ENCODE data around the gene CACNA2D1. TPM values are rescaled to one million over a fixed set of nuclear protein-coding genes. Genes with fewer than 3 reads are reported as not detected.
"Not testable (repeated sequence)": the region's sequence is repeated elsewhere in the genome, so short reads cannot be mapped to it uniquely, and the experiment has no call there.

CACNA2D1 gene
- total RNA-seq, 1 experiment from 2014 or later, result not detected

- Histone ChIP-seq H3K79me2 (ENCODE audit: low read length) (no peaks in the 10 kb centered on the region), H3K9me3 (ENCODE audit: low read length) (peaks cover 22% of the 10 kb centered on the region)
- no peak for DNase-seq
These were observed 47.2 kb downstream of the CACNA2D1 start for GRCh38 chr7:82396343-82396742.

DNA sequence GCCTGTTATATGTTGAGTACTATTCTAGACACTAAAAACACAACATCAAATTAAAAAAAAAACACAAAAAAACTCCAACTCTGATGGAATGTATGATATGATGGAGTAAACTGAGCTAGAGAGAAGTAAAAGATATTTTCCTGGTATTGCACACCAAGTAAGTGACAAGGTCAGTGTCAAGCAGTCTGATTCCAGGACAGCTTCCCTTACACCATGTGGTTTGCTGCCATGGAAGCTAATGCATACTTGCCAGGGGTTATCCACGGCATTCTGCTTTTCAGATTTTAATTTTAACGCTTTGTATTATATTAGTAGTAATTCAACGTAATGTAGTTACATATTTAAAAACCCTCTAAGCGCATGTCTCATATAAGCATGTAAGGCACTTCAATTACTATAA, 48.4 kb downstream of the CACNA2D1 start:
- no peak overlapping the region for H3K4me2 ChIP-seq (ENCODE audit: low read depth, low read length, poor library complexity, severe bottlenecking)
- no peak overlapping the region for H3K9ac ChIP-seq (ENCODE audit: low read length)
- no peaks in the 10 kb centered on the region for H3K79me2 ChIP-seq (ENCODE audit: low read length)
- no peaks in the 10 kb centered on the region for H3K9me2 ChIP-seq (replicated peaks; ENCODE audit: insufficient read depth, low read length)
- H3K27ac ChIP-seq (ENCODE audit: low read length), result no peak overlapping the region
- H3K4me1 ChIP-seq (ENCODE audit: low read length), result no peaks in the 10 kb centered on the region
- H3K27me3 ChIP-seq (ENCODE audit: low read length), result no peaks in the 10 kb centered on the region
- H3K4me3 ChIP-seq (ENCODE audit: low read length), result no peak overlapping the region
- H4K20me1 ChIP-seq (ENCODE audit: insufficient read depth, low read depth, low read length), result no peaks in the 10 kb centered on the region
- DNase-seq, result no peak
- no peak overlapping the region for H2AFZ ChIP-seq (ENCODE audit: low read length)
- H3K9me3 ChIP-seq (ENCODE audit: low read length), result peaks cover 25% of the 10 kb centered on the region
- no peaks in the 10 kb centered on the region for H3K36me3 ChIP-seq (ENCODE audit: insufficient read depth, low read length)

More at GRCh38 chr7:82396343-82396742, 47.2 kb downstream of the CACNA2D1 start:
- Histone ChIP-seq H3K27ac (ENCODE audit: low read length) (no peak overlapping the region), H3K4me1 (ENCODE audit: low read length) (no peaks in the 10 kb centered on the region), H3K9me2 (replicated peaks; ENCODE audit: insufficient read depth, low read length) (no peaks in the 10 kb centered on the region), H4K20me1 (ENCODE audit: insufficient read depth, low read depth, low read length) (no peaks in the 10 kb centered on the region), H3K36me3 (ENCODE audit: insufficient read depth, low read length) (no peaks in the 10 kb centered on the region), H3K4me2 (ENCODE audit: low read depth, low read length, poor library complexity, severe bottlenecking) (no peak overlapping the region), H3K9ac (ENCODE audit: low read length) (no peak overlapping the region), H3K27me3 (ENCODE audit: low read length) (no peaks in the 10 kb centered on the region), H2AFZ (ENCODE audit: low read length) (no peak overlapping the region), H3K4me3 (ENCODE audit: low read length) (no peak overlapping the region)

DNA sequence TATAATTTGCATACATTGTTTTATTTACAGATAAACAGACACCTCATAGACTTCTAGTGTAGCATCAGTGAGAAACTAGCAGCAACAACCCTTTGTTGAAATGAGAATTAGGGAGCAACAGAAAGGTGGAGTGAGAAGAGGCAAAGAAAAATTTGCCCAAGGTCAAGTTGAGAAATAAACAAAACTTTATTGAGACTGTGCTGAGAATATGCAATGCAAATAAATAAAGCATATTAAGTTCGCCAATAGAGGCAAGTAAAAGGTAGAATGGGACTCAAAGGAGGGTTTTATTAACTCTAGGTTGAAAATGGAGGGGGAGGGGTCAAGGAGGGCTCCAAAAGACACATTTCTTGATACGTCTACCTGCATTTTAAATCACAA, 49.7 kb downstream of the CACNA2D1 start:
- H2AFZ ChIP-seq (ENCODE audit: low read length), result no peak overlapping the region
- no peaks in the 10 kb centered on the region for H3K9me2 ChIP-seq (replicated peaks; ENCODE audit: insufficient read depth, low read length)
- no peak overlapping the region for H3K4me2 ChIP-seq (ENCODE audit: low read depth, low read length, poor library complexity, severe bottlenecking)
- DNase-seq, result no peak
- H3K9me3 ChIP-seq (ENCODE audit: low read length), result peaks cover 34% of the 10 kb centered on the region
- no peaks in the 10 kb centered on the region for H4K20me1 ChIP-seq (ENCODE audit: insufficient read depth, low read depth, low read length)
- no peaks in the 10 kb centered on the region for H3K27me3 ChIP-seq (ENCODE audit: low read length)
- H3K9ac ChIP-seq (ENCODE audit: low read length), result no peak overlapping the region
- no peak overlapping the region for H3K4me3 ChIP-seq (ENCODE audit: low read length)
- H3K4me1 ChIP-seq (ENCODE audit: low read length), result no peaks in the 10 kb centered on the region
- no peaks in the 10 kb centered on the region for H3K79me2 ChIP-seq (ENCODE audit: low read length)
- H3K27ac ChIP-seq (ENCODE audit: low read length), result no peak overlapping the region
- H3K36me3 ChIP-seq (ENCODE audit: insufficient read depth, low read length), result no peaks in the 10 kb centered on the region

DNA sequence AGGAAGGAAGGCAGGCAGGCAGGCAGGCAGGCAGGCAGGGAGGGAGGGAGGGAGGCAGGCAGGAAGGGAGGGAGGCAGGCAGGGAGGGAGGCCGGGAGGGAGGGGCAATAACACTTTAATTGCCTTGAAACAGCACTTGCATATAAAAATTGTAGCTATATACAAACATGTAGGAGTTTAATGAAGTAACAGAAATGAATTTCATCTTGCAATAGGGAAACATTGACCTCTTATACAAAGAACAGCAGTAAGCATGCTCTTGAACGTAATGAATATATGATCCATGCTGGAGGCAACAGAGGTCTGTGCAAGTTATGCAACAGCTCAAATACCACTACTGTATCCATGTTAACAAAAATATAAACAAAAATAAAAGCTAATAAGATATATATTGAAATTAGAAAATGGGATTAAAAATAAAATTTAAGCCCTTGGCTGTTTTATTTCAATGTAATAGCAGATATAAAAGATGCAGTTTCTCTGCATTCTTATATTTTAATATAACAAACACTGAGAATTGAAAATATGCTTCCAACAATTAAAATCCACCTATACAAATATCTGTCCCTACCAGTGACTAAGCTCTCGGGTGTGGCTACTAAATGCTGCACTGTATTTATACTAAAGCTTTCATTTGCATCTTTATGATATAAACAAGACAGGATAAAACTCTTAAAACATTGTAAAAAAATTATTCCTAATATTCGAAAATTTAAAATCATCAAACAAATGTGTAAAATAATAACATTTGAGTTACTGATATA, 50.3 kb downstream of the CACNA2D1 start:
- Histone ChIP-seq H4K20me1 (ENCODE audit: insufficient read depth, low read depth, low read length) (no peaks in the 10 kb centered on the region), H3K9me3 (ENCODE audit: low read length) (peaks cover 37% of the 10 kb centered on the region), H3K27ac (ENCODE audit: low read length) (no peak overlapping the region), H3K9ac (ENCODE audit: low read length) (no peak overlapping the region), H3K4me2 (ENCODE audit: low read depth, low read length, poor library complexity, severe bottlenecking) (no peak overlapping the region), H2AFZ (ENCODE audit: low read length) (no peak overlapping the region), H3K79me2 (ENCODE audit: low read length) (no peaks in the 10 kb centered on the region), H3K27me3 (ENCODE audit: low read length) (no peaks in the 10 kb centered on the region), H3K36me3 (ENCODE audit: insufficient read depth, low read length) (no peaks in the 10 kb centered on the region), H3K4me1 (ENCODE audit: low read length) (no peaks in the 10 kb centered on the region), H3K9me2 (replicated peaks; ENCODE audit: insufficient read depth, low read length) (no peaks in the 10 kb centered on the region), H3K4me3 (ENCODE audit: low read length) (no peak overlapping the region)
- no peak for DNase-seq

DNA sequence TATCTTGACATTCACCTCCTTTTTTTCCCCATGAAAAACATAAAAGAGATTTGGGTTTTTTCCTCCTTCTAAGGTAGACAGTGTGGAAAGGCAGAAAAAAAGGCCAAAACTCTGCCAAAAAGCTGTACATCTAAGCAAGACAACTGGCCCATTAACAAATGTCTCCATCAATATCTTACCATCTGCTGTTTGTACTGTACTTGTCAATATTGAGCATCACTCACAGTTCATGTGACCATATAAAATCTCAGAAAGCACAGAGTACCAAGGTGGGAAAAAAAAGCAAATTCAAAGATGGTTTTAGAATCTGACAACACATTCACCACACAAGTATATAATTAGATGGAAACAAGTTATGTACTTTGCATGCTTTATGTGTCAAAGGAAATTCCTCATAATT, 52.6 kb downstream of the CACNA2D1 start:
- DNase-seq, result no peak
- H4K20me1 ChIP-seq (ENCODE audit: insufficient read depth, low read depth, low read length), result no peaks in the 10 kb centered on the region
- no peaks in the 10 kb centered on the region for H3K27me3 ChIP-seq (ENCODE audit: low read length)
- H3K4me2 ChIP-seq (ENCODE audit: low read depth, low read length, poor library complexity, severe bottlenecking), result no peak overlapping the region
- H3K4me3 ChIP-seq (ENCODE audit: low read length), result no peak overlapping the region
- no peak overlapping the region for H3K9ac ChIP-seq (ENCODE audit: low read length)
- H3K9me3 ChIP-seq (ENCODE audit: low read length), result peaks cover 45% of the 10 kb centered on the region
- no peaks in the 10 kb centered on the region for H3K36me3 ChIP-seq (ENCODE audit: insufficient read depth, low read length)
- H2AFZ ChIP-seq (ENCODE audit: low read length), result no peak overlapping the region
- no peaks in the 10 kb centered on the region for H3K9me2 ChIP-seq (replicated peaks; ENCODE audit: insufficient read depth, low read length)
- H3K4me1 ChIP-seq (ENCODE audit: low read length), result no peaks in the 10 kb centered on the region
- no peak overlapping the region for H3K27ac ChIP-seq (ENCODE audit: low read length)
- no peaks in the 10 kb centered on the region for H3K79me2 ChIP-seq (ENCODE audit: low read length)

- Histone ChIP-seq H4K20me1 (ENCODE audit: insufficient read depth, low read depth, low read length) (no peaks in the 10 kb centered on the region), H3K27me3 (ENCODE audit: low read length) (no peaks in the 10 kb centered on the region), H3K9me2 (replicated peaks; ENCODE audit: insufficient read depth, low read length) (no peaks in the 10 kb centered on the region), H3K9ac (ENCODE audit: low read length) (no peak overlapping the region), H3K27ac (ENCODE audit: low read length) (no peak overlapping the region), H3K4me2 (ENCODE audit: low read depth, low read length, poor library complexity, severe bottlenecking) (no peak overlapping the region), H3K9me3 (ENCODE audit: low read length) (peaks cover 43% of the 10 kb centered on the region), H2AFZ (ENCODE audit: low read length) (no peak overlapping the region), H3K36me3 (ENCODE audit: insufficient read depth, low read length) (no peaks in the 10 kb centered on the region), H3K4me3 (ENCODE audit: low read length) (no peak overlapping the region), H3K79me2 (ENCODE audit: low read length) (no peaks in the 10 kb centered on the region), H3K4me1 (ENCODE audit: low read length) (no peaks in the 10 kb centered on the region)
- DNase-seq, result no peak
These were observed 53.7 kb downstream of the CACNA2D1 start for GRCh38 chr7:82389876-82390275.

DNA sequence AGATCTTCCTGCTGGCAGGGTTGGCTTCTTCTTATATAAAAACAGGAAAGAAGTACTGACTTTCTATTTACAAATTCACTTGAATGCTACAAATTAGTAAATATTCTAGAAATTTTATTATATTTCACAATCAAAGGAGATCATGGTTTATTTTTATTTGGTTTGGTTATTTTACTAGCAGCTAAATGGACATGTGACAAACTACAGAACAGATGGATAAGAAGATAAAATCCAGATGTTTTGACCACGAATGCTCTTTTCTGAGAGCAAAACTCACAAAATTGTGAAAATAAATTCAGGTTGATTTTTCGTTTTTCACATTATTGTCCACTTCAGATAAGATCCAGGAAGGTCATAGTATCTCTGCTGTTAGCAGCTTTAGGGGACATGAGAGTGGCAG, 55.4 kb downstream of the CACNA2D1 start:
- H2AFZ ChIP-seq (ENCODE audit: low read length), result no peak overlapping the region
- H4K20me1 ChIP-seq (ENCODE audit: insufficient read depth, low read depth, low read length), result no peaks in the 10 kb centered on the region
- H3K27me3 ChIP-seq (ENCODE audit: low read length), result no peaks in the 10 kb centered on the region
- H3K4me3 ChIP-seq (ENCODE audit: low read length), result no peak overlapping the region
- no peaks in the 10 kb centered on the region for H3K4me1 ChIP-seq (ENCODE audit: low read length)
- DNase-seq, result no peak
- H3K79me2 ChIP-seq (ENCODE audit: low read length), result no peaks in the 10 kb centered on the region
- H3K9me3 ChIP-seq (ENCODE audit: low read length), result peaks cover 38% of the 10 kb centered on the region
- H3K36me3 ChIP-seq (ENCODE audit: insufficient read depth, low read length), result no peaks in the 10 kb centered on the region
- no peak overlapping the region for H3K9ac ChIP-seq (ENCODE audit: low read length)
- no peak overlapping the region for H3K4me2 ChIP-seq (ENCODE audit: low read depth, low read length, poor library complexity, severe bottlenecking)
- no peak overlapping the region for H3K27ac ChIP-seq (ENCODE audit: low read length)
- no peaks in the 10 kb centered on the region for H3K9me2 ChIP-seq (replicated peaks; ENCODE audit: insufficient read depth, low read length)

DNA sequence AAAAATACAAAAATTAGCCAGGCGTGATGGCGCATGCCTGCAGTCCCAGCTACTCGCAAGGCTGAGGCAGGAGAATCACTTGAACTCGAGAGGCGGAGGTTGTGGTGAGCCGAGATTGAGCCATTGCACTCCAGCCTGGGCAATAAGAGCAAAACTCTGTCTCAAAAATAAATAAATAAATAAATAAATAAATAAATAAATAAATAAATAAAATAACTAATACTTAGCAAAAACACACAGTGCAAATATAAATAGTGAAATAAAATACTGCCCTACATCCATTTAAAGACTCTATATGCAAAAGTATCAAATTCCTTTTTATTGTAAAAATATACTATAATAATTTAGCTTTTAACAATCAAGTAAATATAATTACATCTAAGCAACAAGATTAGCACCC, 57.0 kb downstream of the CACNA2D1 start:
- not testable (repeated sequence) for H3K4me2 ChIP-seq (ENCODE audit: low read depth, low read length, poor library complexity, severe bottlenecking); DNase-seq; H3K9me2 ChIP-seq (replicated peaks; ENCODE audit: insufficient read depth, low read length)

More for the DNA sequence above, 57.0 kb downstream of the CACNA2D1 start:
- not testable (repeated sequence) for H3K79me2 ChIP-seq (ENCODE audit: low read length); H2AFZ ChIP-seq (ENCODE audit: low read length); H3K36me3 ChIP-seq (ENCODE audit: insufficient read depth, low read length); H3K4me3 ChIP-seq (ENCODE audit: low read length); H4K20me1 ChIP-seq (ENCODE audit: insufficient read depth, low read depth, low read length); H3K9ac ChIP-seq (ENCODE audit: low read length); H3K4me1 ChIP-seq (ENCODE audit: low read length); H3K27me3 ChIP-seq (ENCODE audit: low read length); H3K27ac ChIP-seq (ENCODE audit: low read length)
- peaks cover 32% of the 10 kb centered on the region for H3K9me3 ChIP-seq (ENCODE audit: low read length)

Measured in Karpas-422 (cell line).